Retinal pigment epithelial cell (primary cell): ENCODE measurements around the gene CORT.
"Not testable (repeated sequence)": the region's sequence is repeated elsewhere in the genome, so short reads cannot be mapped to it uniquely, and the experiment has no call there.

Experiments used
- DNase-seq: peaks from one replicate; pipeline ENCODE4 v3.0.0-alpha.2; 2010; ENCODE audit warnings: low read depth
- H3K4me3 ChIP-seq: 2 replicates; pipeline ENCODE4 v1.5.1; 2011; ENCODE audit warnings: mild to moderate bottlenecking, low read length, control low read depth, moderate library complexity
- CTCF ChIP-seq: conservative IDR thresholded peaks from 2 replicates; pipeline ENCODE4 v1.5.1; 2011; ENCODE audit warnings: low read depth, low read length, control low read depth, inconsistent platforms

CORT gene

GRCh38 chr1:10449751-10450150 is at the start of gene CORT:
TSS of gene CORT (plus strand) at chr1:10450031. CDS start at chr1:10450224, 193 bp downstream.
- no peak for DNase-seq
- no peak within 1 kb of the TSS for H3K4me3 ChIP-seq
- no peak for TF ChIP-seq CTCF

GRCh38 chr1:10401281-10401680 is 48.5 kb upstream of the CORT start:
- DNase-seq: no peak
- H3K4me3 ChIP-seq: no peak overlapping the region
- TF ChIP-seq CTCF: no peak

GRCh38 chr1:10402729-10403274 is 47.0 kb upstream of the CORT start:
- no peak for DNase-seq
- H3K4me3 ChIP-seq: no peak overlapping the region
- TF ChIP-seq CTCF: no peak

- DNase-seq: no peak
- no peak overlapping the region for H3K4me3 ChIP-seq
- TF ChIP-seq CTCF: no peak
These were observed 42.6 kb upstream of the CORT start for GRCh38 chr1:10407201-10407600.

- no peak for DNase-seq
- H3K4me3 ChIP-seq: no peak overlapping the region
- no peak for TF ChIP-seq CTCF
These were observed 34.5 kb upstream of the CORT start for GRCh38 chr1:10415211-10415930.

GRCh38 chr1:10415967-10416366 is 33.9 kb upstream of the CORT start:
- not testable (repeated sequence) for H3K4me3 ChIP-seq, DNase-seq

GRCh38 chr1:10418741-10419140 is 31.1 kb upstream of the CORT start:
- H3K4me3 ChIP-seq, DNase-seq: not testable (repeated sequence)

- no peak for TF ChIP-seq CTCF
- DNase-seq: no peak
- no peak overlapping the region for H3K4me3 ChIP-seq
These were observed 30.5 kb upstream of the CORT start for GRCh38 chr1:10419351-10419750.
